SU-DHL-6 (cell line): Measurements from ENCODE around the gene RBM27.
A peak's percentile ranks its signal among the peaks of the same experiment; 100 is the strongest.

Experiments
- H2AFZ ChIP-seq: fragments of 200-600 bp; sonication (generic); 2 replicates; pipeline ENCODE4 v1.6.1; 2014; ENCODE audit warnings: low read depth, mild to moderate bottlenecking, moderate library complexity, mixed read lengths, antibody characterized with exemption, low read length; ENCODE audit not compliant: severe bottlenecking
- H3F3A ChIP-seq: fragments of 200-600 bp; shearing (Covaris generic); 2 replicates; pipeline ENCODE4 v1.6.0; 2016; ENCODE audit warnings: antibody characterized with exemption, mild to moderate bottlenecking; ENCODE audit not compliant: insufficient read depth
- H3K27ac ChIP-seq: fragments of 200-600 bp; sonication (generic); 2 replicates; pipeline ENCODE4 v1.5.1; 2016; ENCODE audit warnings: low read depth, mild to moderate bottlenecking, low read length, moderate library complexity, mixed read lengths
- H3K27me3 ChIP-seq: fragments of 200-600 bp; sonication (generic), shearing (Covaris generic); 2 replicates; pipeline ENCODE4 v1.6.0; 2014; ENCODE audit warnings: mild to moderate bottlenecking, low read length
- H3K36me3 ChIP-seq: fragments of 200-600 bp; sonication (generic); 2 replicates; pipeline ENCODE4 v1.6.1; 2014; ENCODE audit warnings: mild to moderate bottlenecking, low read length, mixed read lengths
- H3K4me2 ChIP-seq: fragments of 300-600, 200-600 bp; shearing (Covaris generic), sonication (generic); 2 replicates; pipeline ENCODE4 v1.6.0; 2014; ENCODE audit warnings: low read length, low read depth, mild to moderate bottlenecking; ENCODE audit not compliant: poor library complexity, severe bottlenecking
- H3K4me3 ChIP-seq: fragments of 200-600 bp; sonication (generic); 2 replicates; pipeline ENCODE4 v1.5.1; 2014; ENCODE audit warnings: antibody characterized with exemption, low read length, mild to moderate bottlenecking, mixed read lengths; ENCODE audit not compliant: insufficient read depth, poor library complexity, severe bottlenecking
- H3K79me2 ChIP-seq: fragments of 200-600 bp; sonication (generic); 2 replicates; pipeline ENCODE4 v1.6.1; 2014; ENCODE audit warnings: mild to moderate bottlenecking, low read length, moderate library complexity; ENCODE audit not compliant: insufficient read depth
- H3K9ac ChIP-seq: fragments of 200-600 bp; sonication (generic); 2 replicates; pipeline ENCODE4 v1.7.0; 2014; ENCODE audit warnings: mild to moderate bottlenecking, low read length
- H3K9me2 ChIP-seq: fragments of 200-600 bp; sonication (generic); replicated peaks from 2 replicates; pipeline ENCODE4 v1.6.1; 2014; ENCODE audit warnings: low read length; ENCODE audit not compliant: insufficient read depth
- H3K9me3 ChIP-seq: fragments of 200-600 bp; sonication (generic); 2 replicates; pipeline ENCODE4 v1.6.1; 2014; ENCODE audit warnings: low read length, mixed read lengths; ENCODE audit not compliant: insufficient read depth
- H4K20me1 ChIP-seq: fragments of 200-600 bp; sonication (generic); 2 replicates; pipeline ENCODE4 v1.6.1; 2014; ENCODE audit warnings: low read depth, mild to moderate bottlenecking, antibody characterized with exemption, low read length, moderate library complexity, mixed read lengths
- CTCF ChIP-seq: fragments of 200-600 bp; sonication (generic); IDR thresholded peaks from one replicate; pipeline ENCODE4 v1.5.1; 2017; ENCODE audit warnings: antibody characterized with exemption, mild to moderate bottlenecking, low read length, moderate library complexity; ENCODE audit not compliant: insufficient read depth, poor library complexity, severe bottlenecking
- EZH2phosphoT487 ChIP-seq: fragments of 200-600 bp; sonication (generic), shearing (Covaris generic); conservative IDR thresholded peaks from 2 replicates; pipeline ENCODE4 v1.6.1; 2018; ENCODE audit warnings: mild to moderate bottlenecking, antibody characterized with exemption, low read length, moderate library complexity, mixed read lengths

The RBM27 gene

GRCh38 chr5:146249801-146250200, 46.4 kb downstream of the RBM27 start:
- Histone ChIP-seq H3K9me3 (no peaks in the 10 kb centered on the region), H3K9ac (no peak overlapping the region), H3K27ac (peak overlapping the region; percentile 41), H3K79me2 (peaks cover 19% of the 10 kb centered on the region), H3K4me3 (no peak overlapping the region), H3K9me2 (no peaks in the 10 kb centered on the region), H3K36me3 (peaks cover 18% of the 10 kb centered on the region; the same call in 1 of the 2 replicates), H4K20me1 (no peaks in the 10 kb centered on the region), H2AFZ (no peak overlapping the region), H3F3A (peaks cover 15% of the 10 kb centered on the region), H3K27me3 (no peaks in the 10 kb centered on the region), H3K4me2 (peak overlapping the region; percentile 45)
- TF ChIP-seq CTCF: no peak
- TF ChIP-seq EZH2phosphoT487: no peak
